HepG2 (cell line): ENCODE results near the gene DNAJC28. TPM values are rescaled to one million over a fixed set of nuclear protein-coding genes. Genes with fewer than 3 reads are reported as not detected.

Experiments
- AGO2 ChIP-seq: fragments of 200-400 bp; formaldehyde crosslinking; optimal IDR thresholded peaks from 2 replicates; pipeline ENCODE3; 2017; ENCODE audit warnings: mild to moderate bottlenecking, low read depth, low read length, moderate library complexity
- AHR ChIP-seq: IDR thresholded peaks from 2 replicates; pipeline ENCODE4 v1.6.1; 2018; ENCODE audit warnings: missing genetic modification reagents, missing compliant biosample characterization
- ARID4A ChIP-seq: sonication (generic); formaldehyde crosslinking; IDR thresholded peaks from 2 replicates; pipeline ENCODE4 v1.5.0; 2020; ENCODE audit warnings: mild to moderate bottlenecking, missing genetic modification reagents, borderline replicate concordance
- DNMT1 ChIP-seq: sonication (generic); formaldehyde crosslinking; IDR thresholded peaks from 2 replicates; pipeline ENCODE4 v1.5.1; 2020; ENCODE audit warnings: mild to moderate bottlenecking, missing genetic modification reagents
- KMT2A ChIP-seq: sonication (generic); formaldehyde crosslinking; IDR thresholded peaks from 2 replicates; pipeline ENCODE4 v1.4.0; 2020; ENCODE audit warnings: missing genetic modification reagents
- MIXL1 ChIP-seq: IDR thresholded peaks from 2 replicates; pipeline ENCODE4 v1.6.1; 2016
- MXD1 ChIP-seq: sonication (generic); formaldehyde crosslinking; IDR thresholded peaks from 2 replicates; pipeline ENCODE4 v1.4.0; 2020; ENCODE audit warnings: mild to moderate bottlenecking, missing genetic modification reagents
- MYPOP ChIP-seq: sonication (generic); formaldehyde crosslinking; IDR thresholded peaks from 2 replicates; pipeline ENCODE4 v1.8.1; 2023; ENCODE audit warnings: mild to moderate bottlenecking, moderate library complexity, missing genetic modification reagents
- RBM39 ChIP-seq: fragments of 200-400 bp; formaldehyde crosslinking; IDR thresholded peaks from one replicate; pipeline ENCODE4 v1.6.1; 2018; ENCODE audit warnings: antibody characterized with exemption, mild to moderate bottlenecking, low read depth, low read length; ENCODE audit not compliant: poor library complexity, severe bottlenecking
- RFX3 ChIP-seq: IDR thresholded peaks from 2 replicates; pipeline ENCODE4 v1.6.1; 2016; ENCODE audit warnings: missing biosample characterization, missing genetic modification reagents
- ZBTB20 ChIP-seq: sonication (generic); formaldehyde crosslinking; IDR thresholded peaks from 2 replicates; pipeline ENCODE4 v1.8.1; 2023; ENCODE audit warnings: missing genetic modification reagents, low read depth, mild to moderate bottlenecking, borderline replicate concordance
- ZFP91 ChIP-seq: sonication (generic); formaldehyde crosslinking; IDR thresholded peaks from 2 replicates; pipeline ENCODE4 v1.9.0; 2022; ENCODE audit warnings: missing genetic modification reagents, mild to moderate bottlenecking, borderline replicate concordance
- ZHX1 ChIP-seq: sonication (generic); formaldehyde crosslinking; IDR thresholded peaks from 2 replicates; pipeline ENCODE4 v1.8.1; 2022; ENCODE audit warnings: low read depth, mild to moderate bottlenecking, missing genetic modification reagents
- ZNF230 ChIP-seq: sonication (generic); formaldehyde crosslinking; IDR thresholded peaks from 2 replicates; pipeline ENCODE4 v1.4.0; 2020; ENCODE audit warnings: mild to moderate bottlenecking, missing genetic modification reagents
- ZNF232 ChIP-seq: sonication (generic); formaldehyde crosslinking; IDR thresholded peaks from 2 replicates; pipeline ENCODE4 v1.4.0; 2020; ENCODE audit warnings: missing genetic modification reagents, borderline replicate concordance
- ZNF530 ChIP-seq: sonication (generic); formaldehyde crosslinking; IDR thresholded peaks from 2 replicates; pipeline ENCODE4 v1.5.0; 2020; ENCODE audit warnings: low read depth, mild to moderate bottlenecking, missing genetic modification reagents
- ZSCAN21 ChIP-seq: sonication (generic); formaldehyde crosslinking; IDR thresholded peaks from 2 replicates; pipeline ENCODE4 v1.8.0; 2022; ENCODE audit warnings: mild to moderate bottlenecking, missing genetic modification reagents, moderate library complexity, borderline replicate concordance
- polyA plus RNA-seq, 8 experiments: library from polyadenylated mRNA; depleted of rRNA in 3 of 8; stranded (reverse) in 7 of 8; unstranded in 1 of 8; fragments of >200 nt; fragmentation: Illumina TruSeq in 4 of 8; extraction: Trizol in 4 of 8; gene quantifications; 2 replicates each; pipeline versions ENCODE4 v1.2.1 to v1.2.3, GENCODE V29; 2011 to 2016; ENCODE audit warnings: low read depth in 4 of 8, missing spikeins in 1 of 8, mixed read lengths in 1 of 8; ENCODE audit not compliant: insufficient read depth in 1 of 8
- total RNA-seq, 5 experiments: library from RNA; depleted of rRNA; stranded (reverse); fragments of >200 nt; fragmentation: Illumina TruSeq; extraction: Trizol; gene quantifications; 2 replicates each; pipeline ENCODE4 v1.2.3, GENCODE V29; 2016; ENCODE audit warnings: low read depth in 1 of 5

DNAJC28 gene
- total and polyA plus RNA-seq, 2 of the 13 experiments (the other 11 are each of a cell fraction or from before 2014, with no cell fraction given), result 1.5 to 3.3 TPM

GRCh38 chr21:33479679-33480480 is 11.6 kb downstream of the DNAJC28 start, which contains the start of gene TMEM50B (continued):
- TF ChIP-seq ZHX1 (CRISPR knock-in tag), result no peak
- peak; percentile 8; the same call in 1 of the 2 replicates for TF ChIP-seq ZFP91 (CRISPR knock-in tag)
- peak; percentile 82; the same call in 1 of the 2 replicates for TF ChIP-seq ARID4A
- no peak for TF ChIP-seq ZNF232
- TF ChIP-seq KMT2A (CRISPR knock-in tag), result peak; percentile 83; the same call in 1 of the 2 replicates
- peak; percentile 78 for TF ChIP-seq ZSCAN21 (CRISPR knock-in tag)
- no peak for TF ChIP-seq DNMT1
- TF ChIP-seq AHR (CRISPR knock-in tag), result peak; percentile 84; the same call in 1 of the 2 replicates
- no peak for TF ChIP-seq MIXL1 (CRISPR knock-in tag)
- no peak for TF ChIP-seq ZBTB20 (CRISPR knock-in tag)
- no peak for TF ChIP-seq ZNF530 (CRISPR knock-in tag)
- no peak for TF ChIP-seq RBM39
- TF ChIP-seq RFX3, result no peak
- TF ChIP-seq MXD1, result peak; percentile 27; the same call in 1 of the 2 replicates
- peak; percentile 54 for TF ChIP-seq AGO2
- TF ChIP-seq ZNF230, result peak; percentile 39; the same call in 1 of the 2 replicates
- peak; percentile 28; the same call in 1 of the 2 replicates for TF ChIP-seq MYPOP (CRISPR knock-in tag)
